Muscle layer of duodenum (tissue), 2 donors: ENCODE results near the gene NT5C1B.

Experiments used
- H3K27ac ChIP-seq: one replicate; pipeline ENCODE4 v1.7.0; 2013; ENCODE audit warnings: mild to moderate bottlenecking, low read length
- H3K27me3 ChIP-seq: one replicate; pipeline ENCODE4 v1.7.0; 2013; ENCODE audit warnings: low read depth, mild to moderate bottlenecking, control low read depth, low read length
- H3K36me3 ChIP-seq, 2 donors: one replicate each; pipeline ENCODE4 v1.7.0; 2013; ENCODE audit warnings: low read length in 2 of 2, control low read depth in 1 of 2, mild to moderate bottlenecking in 1 of 2; ENCODE audit not compliant: insufficient read depth in 2 of 2, control insufficient read depth in 1 of 2
- H3K4me1 ChIP-seq, 2 donors: one replicate each; pipeline ENCODE4 v1.7.0; 2013; ENCODE audit warnings: low read length in 2 of 2, mild to moderate bottlenecking in 2 of 2, control low read depth in 1 of 2, moderate library complexity in 1 of 2; ENCODE audit not compliant: insufficient read depth in 2 of 2, control insufficient read depth in 1 of 2
- H3K4me3 ChIP-seq, 2 donors: one replicate each; pipeline ENCODE4 v1.7.0; 2013; ENCODE audit warnings: low read length in 2 of 2, low read depth in 1 of 2, mild to moderate bottlenecking in 1 of 2
- H3K9me3 ChIP-seq, 2 donors: one replicate each; pipeline ENCODE4 v1.7.0; 2013; ENCODE audit warnings: low read length in 2 of 2, control low read depth in 1 of 2, mild to moderate bottlenecking in 1 of 2; ENCODE audit not compliant: control insufficient read depth in 1 of 2
- donor health status: healthy.

Gene NT5C1B

GRCh38 chr2:18599509-18600254, 10.3 kb upstream of the NT5C1B start:
- Histone ChIP-seq H3K9me3 (no peaks in the 10 kb centered on the region), H3K27me3 (no peaks in the 10 kb centered on the region), H3K4me3 (no peak overlapping the region), H3K4me1 (peaks cover 0 to 2% of the 10 kb centered on the region in 2 donors), H3K27ac (no peak overlapping the region), H3K36me3 (no peaks in the 10 kb centered on the region)

DNA sequence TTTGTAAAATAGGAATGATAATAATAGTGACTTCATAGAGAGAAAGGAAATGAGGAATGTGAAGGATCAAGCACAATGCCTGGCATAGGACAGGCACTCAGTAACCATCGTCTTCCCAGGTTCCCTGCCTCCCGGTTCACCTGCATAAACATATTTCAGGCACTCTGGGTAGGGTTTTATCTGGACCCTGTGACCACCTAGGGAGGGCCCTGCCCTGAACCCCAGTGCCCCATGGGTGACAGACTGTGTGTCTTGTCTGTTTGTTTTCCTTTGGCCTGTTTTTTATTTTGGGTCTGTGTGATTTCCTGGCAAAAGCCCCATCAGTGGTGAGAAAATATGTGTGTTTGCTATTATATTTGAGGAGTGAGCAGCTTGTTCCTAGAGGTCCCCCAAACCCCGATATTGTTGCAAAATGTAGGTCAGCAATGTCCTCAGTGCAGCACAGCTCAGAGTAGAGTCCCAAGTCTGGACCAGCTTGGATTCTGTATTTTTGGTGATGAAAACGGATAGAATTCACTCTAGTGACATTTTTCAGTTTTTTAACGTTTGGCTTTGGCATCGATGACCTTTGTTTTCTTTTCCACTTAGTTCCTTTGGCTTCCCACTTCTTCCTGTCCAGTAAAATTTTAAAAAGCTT, 9.6 kb upstream of the NT5C1B start:
- no peaks in the 10 kb centered on the region for H3K27me3 ChIP-seq
- H3K36me3 ChIP-seq = no peaks in the 10 kb centered on the region
- no peak overlapping the region for H3K4me3 ChIP-seq
- H3K27ac ChIP-seq = no peak overlapping the region
- no peaks in the 10 kb centered on the region for H3K9me3 ChIP-seq
- no peaks in the 10 kb centered on the region for H3K4me1 ChIP-seq

DNA sequence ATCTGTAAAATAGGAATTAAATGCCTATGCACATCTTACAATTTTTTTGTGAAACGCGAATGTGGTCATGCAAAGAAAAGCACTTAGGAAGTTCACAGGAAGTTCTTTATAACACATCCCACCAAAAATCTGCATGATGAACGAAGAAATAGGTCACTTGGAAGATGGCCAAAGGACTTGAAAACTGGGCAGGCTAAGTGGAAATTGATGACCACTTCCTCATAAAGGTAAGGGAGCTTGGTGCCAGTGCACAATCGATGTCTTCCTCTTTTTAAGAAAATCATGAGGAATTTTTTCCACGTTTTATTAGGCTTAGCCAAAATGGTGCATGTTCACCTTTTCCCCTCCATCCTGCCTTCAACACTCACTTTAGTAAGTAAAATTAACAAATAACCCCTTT, 8.2 kb upstream of the NT5C1B start:
- Histone ChIP-seq H3K36me3 (no peaks in the 10 kb centered on the region), H3K9me3 (no peaks in the 10 kb centered on the region), H3K4me1 (no peaks in the 10 kb centered on the region), H3K4me3 (no peak overlapping the region), H3K27me3 (no peaks in the 10 kb centered on the region), H3K27ac (no peak overlapping the region)

- no peaks in the 10 kb centered on the region for H3K4me1 ChIP-seq
- no peak overlapping the region for H3K4me3 ChIP-seq
- H3K36me3 ChIP-seq = no peaks in the 10 kb centered on the region
- H3K27ac ChIP-seq = no peak overlapping the region
- H3K27me3 ChIP-seq = no peaks in the 10 kb centered on the region
- no peaks in the 10 kb centered on the region for H3K9me3 ChIP-seq
These were observed 7.6 kb upstream of the NT5C1B start for GRCh38 chr2:18596993-18597392.

DNA sequence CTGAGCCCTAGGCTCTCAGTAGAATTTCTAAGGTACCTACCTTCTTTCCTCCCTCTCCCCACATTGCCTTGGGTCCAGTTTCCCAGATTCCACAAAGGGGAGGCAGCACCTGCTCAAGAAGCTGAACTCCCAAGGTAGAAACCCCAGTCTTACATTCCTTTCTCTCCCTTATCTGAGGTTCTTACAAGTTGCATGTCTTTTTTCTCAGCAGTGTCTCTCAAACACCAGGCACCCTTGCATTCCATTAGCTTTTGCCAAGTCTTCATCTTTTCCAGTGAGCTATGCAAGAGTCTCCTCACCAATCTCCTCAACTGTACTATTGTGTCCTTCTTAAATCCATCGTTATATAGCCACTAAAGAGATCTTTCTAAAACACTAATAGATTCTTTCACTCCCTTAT, 4.1 kb upstream of the NT5C1B start:
- Histone ChIP-seq H3K27me3 (no peaks in the 10 kb centered on the region), H3K27ac (no peak overlapping the region), H3K4me1 (no peaks in the 10 kb centered on the region), H3K4me3 (no peak overlapping the region), H3K36me3 (no peaks in the 10 kb centered on the region), H3K9me3 (no peaks in the 10 kb centered on the region)

GRCh38 chr2:18592372-18592771, 3.0 kb upstream of the NT5C1B start:
- Histone ChIP-seq H3K4me1 (no peaks in the 10 kb centered on the region), H3K9me3 (no peaks in the 10 kb centered on the region), H3K36me3 (no peaks in the 10 kb centered on the region), H3K4me3 (no peak overlapping the region), H3K27me3 (no peaks in the 10 kb centered on the region), H3K27ac (no peak overlapping the region)

- Histone ChIP-seq H3K27ac (no peak overlapping the region), H3K27me3 (no peaks in the 10 kb centered on the region), H3K36me3 (no peaks in the 10 kb centered on the region), H3K9me3 (no peaks in the 10 kb centered on the region), H3K4me3 (no peak overlapping the region), H3K4me1 (no peaks in the 10 kb centered on the region)
These were observed 567 bp downstream of the NT5C1B start for GRCh38 chr2:18588802-18589201.

DNA sequence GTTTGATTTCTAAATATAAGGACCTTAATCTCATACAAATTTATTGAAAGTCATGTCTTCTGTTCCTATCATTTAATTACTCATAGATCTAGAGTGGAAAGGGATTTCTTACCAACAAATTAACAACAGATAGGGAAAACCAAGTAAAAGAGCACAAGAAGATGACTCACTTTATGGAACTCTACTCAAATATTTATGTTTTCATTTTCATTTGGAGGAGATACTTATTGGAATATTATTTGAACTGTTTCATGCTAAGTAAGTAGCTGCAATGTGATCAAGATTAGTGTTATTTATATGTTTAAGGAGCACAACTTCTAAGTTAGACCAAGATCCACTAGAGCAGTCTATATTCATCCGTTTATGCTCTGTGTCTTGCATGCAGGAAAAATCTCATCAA, 1.3 kb downstream of the NT5C1B start:
- Histone ChIP-seq H3K36me3 (no peaks in the 10 kb centered on the region), H3K4me1 (no peaks in the 10 kb centered on the region), H3K27me3 (no peaks in the 10 kb centered on the region), H3K27ac (no peak overlapping the region), H3K4me3 (no peak overlapping the region), H3K9me3 (no peaks in the 10 kb centered on the region)

- H3K4me1 ChIP-seq = no peaks in the 10 kb centered on the region
- H3K9me3 ChIP-seq = no peaks in the 10 kb centered on the region
- H3K27ac ChIP-seq = no peak overlapping the region
- no peaks in the 10 kb centered on the region for H3K36me3 ChIP-seq
- H3K4me3 ChIP-seq = no peak overlapping the region
- no peaks in the 10 kb centered on the region for H3K27me3 ChIP-seq
These were observed 3.8 kb downstream of the NT5C1B start for GRCh38 chr2:18585526-18585925.

- Histone ChIP-seq H3K9me3 (no peaks in the 10 kb centered on the region), H3K4me3 (no peak overlapping the region), H3K27ac (no peak overlapping the region), H3K27me3 (no peaks in the 10 kb centered on the region), H3K36me3 (no peaks in the 10 kb centered on the region), H3K4me1 (no peaks in the 10 kb centered on the region)
These were observed 4.8 kb downstream of the NT5C1B start for GRCh38 chr2:18584608-18584954.

DNA sequence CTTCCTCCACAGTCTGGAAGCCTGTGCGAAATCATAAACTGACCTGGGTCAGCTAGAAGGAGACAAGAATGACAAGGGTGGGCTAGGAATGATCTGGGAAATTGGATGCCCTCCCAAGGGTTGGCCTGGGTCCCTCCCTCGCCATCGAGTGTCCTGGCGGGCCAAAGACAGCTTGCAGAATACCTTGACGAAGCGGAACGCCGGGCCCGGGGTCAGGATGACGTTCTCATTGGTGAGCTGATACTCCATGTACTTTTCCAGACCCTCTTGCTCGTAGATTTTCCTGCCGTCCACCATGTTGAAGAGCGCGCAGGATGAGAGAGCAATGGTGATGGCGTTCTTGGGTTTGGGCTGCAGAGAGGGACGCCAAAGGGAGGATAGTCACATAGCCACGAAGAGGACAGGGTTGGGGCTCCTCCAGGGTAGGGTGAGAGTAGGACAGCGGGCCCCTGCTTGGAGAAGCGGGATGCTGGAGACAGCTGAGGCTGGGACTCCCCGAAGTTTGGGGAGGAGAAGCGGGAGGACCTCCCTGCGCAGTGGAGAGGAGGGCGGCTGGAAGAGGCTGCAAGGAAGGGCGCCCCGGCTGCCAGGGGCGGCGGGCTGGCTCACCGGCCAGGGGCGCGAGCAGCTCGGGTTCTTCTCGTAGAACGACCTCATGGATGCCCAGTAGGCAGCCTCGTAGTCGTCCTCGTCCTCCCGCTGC, 5.3 kb downstream of the NT5C1B start:
- Histone ChIP-seq H3K9me3 (peaks cover 0 to under 1% of the 10 kb centered on the region in 2 donors), H3K4me3 (no peak overlapping the region), H3K27me3 (no peaks in the 10 kb centered on the region), H3K36me3 (no peaks in the 10 kb centered on the region), H3K4me1 (no peaks in the 10 kb centered on the region), H3K27ac (no peak overlapping the region)
